Ishikawa (cell line): ENCODE measurements around the gene SNX22.

Experiments used
- CEBPB ChIP-seq: IDR thresholded peaks from 2 replicates; pipeline ENCODE4 v1.6.1; 2012
- CREB1 ChIP-seq: IDR thresholded peaks from 2 replicates; pipeline ENCODE4 v1.6.1; 2012; ENCODE audit warnings: low read depth
- EGR1 ChIP-seq: IDR thresholded peaks from 2 replicates; pipeline ENCODE4 v1.6.1; 2012
- EP300 ChIP-seq: IDR thresholded peaks from 2 replicates; pipeline ENCODE4 v1.6.1; 2012; ENCODE audit warnings: borderline replicate concordance
- FOXM1 ChIP-seq: IDR thresholded peaks from 2 replicates; pipeline ENCODE4 v1.6.1; 2012; ENCODE audit warnings: low read depth, borderline replicate concordance
- NFIC ChIP-seq: IDR thresholded peaks from 2 replicates; pipeline ENCODE4 v1.6.1; 2012
- RAD21 ChIP-seq: IDR thresholded peaks from 2 replicates; pipeline ENCODE4 v1.6.1; 2012; ENCODE audit warnings: low read depth
- TAF1 ChIP-seq: IDR thresholded peaks from 2 replicates; pipeline ENCODE4 v1.6.1; 2012; ENCODE audit warnings: low read depth, mild to moderate bottlenecking
- TCF12 ChIP-seq: IDR thresholded peaks from 2 replicates; pipeline ENCODE4 v1.6.1; 2012; ENCODE audit warnings: low read depth
- TEAD4 ChIP-seq: IDR thresholded peaks from 2 replicates; pipeline ENCODE4 v1.6.1; 2012
- USF1 ChIP-seq: IDR thresholded peaks from 2 replicates; pipeline ENCODE4 v1.6.1; 2012
- YY1 ChIP-seq: IDR thresholded peaks from 2 replicates; pipeline ENCODE4 v1.6.1; 2012; ENCODE audit warnings: low read depth
- ZBTB7A ChIP-seq: IDR thresholded peaks from 2 replicates; pipeline ENCODE4 v1.6.1; 2012; ENCODE audit warnings: low read depth
- TF ChIP-seq, protein P1 (sequence below): IDR thresholded peaks from 2 replicates; pipeline ENCODE4 v1.6.1; 2012
- TF ChIP-seq, protein P2 (sequence below): IDR thresholded peaks from 2 replicates; pipeline ENCODE4 v1.6.1; 2012; ENCODE audit warnings: low read depth, mild to moderate bottlenecking

The SNX22 gene

DNA sequence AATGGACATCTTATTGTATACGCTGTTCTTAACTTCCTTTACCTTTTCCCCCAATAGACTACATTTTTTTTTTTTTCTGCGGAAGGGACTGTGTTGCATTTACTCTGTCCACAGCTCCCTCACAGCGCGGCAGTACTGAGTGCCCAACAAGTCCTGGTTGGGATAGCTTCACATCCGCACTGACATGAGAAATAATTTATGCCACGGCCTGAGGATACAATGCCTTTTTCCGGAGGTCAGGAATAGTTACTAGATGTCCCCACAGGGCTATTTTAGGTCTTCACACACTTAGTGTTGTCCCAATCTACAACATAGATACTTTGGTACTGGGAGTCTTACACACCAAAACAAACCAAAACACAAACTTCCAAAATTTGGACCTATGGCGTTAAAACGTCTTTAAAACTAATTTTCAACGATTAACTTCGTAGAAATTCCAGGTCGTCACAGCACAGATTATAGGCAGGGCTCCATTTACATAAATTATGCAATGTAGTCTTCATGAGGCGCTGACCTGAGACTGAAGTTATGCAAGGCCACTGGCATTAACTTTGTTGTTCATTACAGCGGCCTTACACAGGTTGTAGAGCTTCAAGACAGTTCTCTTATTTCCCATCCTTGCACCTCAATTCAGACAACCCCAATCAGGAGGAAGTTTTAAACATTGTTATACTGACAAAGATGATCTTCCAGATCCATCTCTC lies 12.3 kb downstream of the SNX22 start:
- TF ChIP-seq CEBPB (peak; percentile 40; the same call in 1 of the 2 replicates), ZBTB7A (no peak), CREB1 (no peak), NFIC (no peak)

- TF ChIP-seq RAD21 (no peak), YY1 (no peak), CEBPB (no peak), TEAD4 (no peak), FOXM1 (no peak), TAF1 (no peak), CREB1 (no peak)
- TF ChIP-seq, protein P1, sequence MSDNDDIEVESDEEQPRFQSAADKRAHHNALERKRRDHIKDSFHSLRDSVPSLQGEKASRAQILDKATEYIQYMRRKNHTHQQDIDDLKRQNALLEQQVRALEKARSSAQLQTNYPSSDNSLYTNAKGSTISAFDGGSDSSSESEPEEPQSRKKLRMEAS = no peak
These were observed 12.9 kb downstream of the SNX22 start for GRCh38 chr15:64164436-64164835.

DNA sequence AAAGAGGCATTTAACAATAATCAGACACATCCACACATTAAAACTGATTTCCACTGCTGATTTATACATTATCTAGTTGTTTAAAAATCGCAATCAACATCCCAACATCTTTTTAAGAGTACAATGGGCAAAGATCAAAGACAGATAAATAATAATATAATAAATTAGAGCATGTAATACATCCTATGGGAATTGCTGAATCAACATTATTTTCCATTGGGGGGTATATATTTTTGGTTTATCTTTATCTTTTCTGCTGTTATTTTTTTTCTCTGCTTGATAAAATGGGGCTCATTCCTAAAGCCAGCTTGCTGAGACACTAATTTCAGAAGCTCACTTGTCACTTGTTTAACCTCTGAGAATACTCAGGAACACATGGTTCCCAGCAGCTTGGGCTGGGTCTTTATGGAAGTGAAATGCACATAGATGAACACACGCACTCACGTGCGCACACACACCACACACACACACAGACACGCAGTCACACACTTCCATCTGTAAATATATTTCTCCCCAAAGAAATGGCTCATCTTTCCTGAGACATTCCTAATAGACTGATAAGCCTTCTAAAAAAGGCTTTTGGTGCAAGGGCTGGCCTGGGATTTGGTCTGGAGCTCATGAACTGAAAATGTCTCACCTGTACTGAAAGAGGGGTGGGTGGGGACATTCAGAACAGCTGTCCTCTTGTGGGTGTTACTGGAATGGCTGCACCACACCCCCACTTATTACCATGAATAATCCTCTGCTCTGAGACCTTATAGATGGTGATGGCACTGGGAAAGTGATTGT lies 14.8 kb downstream of the SNX22 start:
- no peak for TF ChIP-seq ZBTB7A

DNA sequence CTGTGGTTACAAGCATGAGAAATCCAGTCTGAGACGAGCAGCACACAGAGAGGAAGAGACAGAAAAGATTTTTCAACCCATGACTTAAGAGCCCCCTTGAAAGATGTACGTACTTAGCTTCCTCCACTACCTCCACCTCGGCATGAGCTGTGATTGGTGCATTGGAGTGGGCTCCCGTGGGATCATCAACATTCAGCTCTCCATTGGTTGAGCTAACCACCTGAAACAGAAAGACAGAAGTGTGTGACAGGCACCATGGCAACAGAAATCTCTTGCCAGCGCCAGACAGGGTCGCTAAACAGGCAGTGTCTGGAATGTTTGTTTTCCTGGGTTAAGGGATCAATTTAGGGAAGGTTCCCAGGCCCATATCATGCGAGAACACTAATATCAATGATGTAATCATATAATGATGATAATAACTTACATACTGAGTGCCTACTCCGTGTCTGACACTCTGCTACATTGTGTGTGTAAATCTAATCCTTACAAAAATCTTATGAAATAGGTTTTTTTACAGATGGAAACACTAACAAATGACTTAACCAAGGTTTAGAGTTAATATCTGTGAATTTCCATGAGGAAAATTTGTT lies 28.8 kb downstream of the SNX22 start:
- no peak for TF ChIP-seq CEBPB
- TF ChIP-seq TAF1 = no peak
- TF ChIP-seq EGR1 = no peak
- TF ChIP-seq EP300 = no peak
- no peak for TF ChIP-seq TCF12
- TF ChIP-seq, protein P1 = no peak
- no peak for TF ChIP-seq RAD21
- TF ChIP-seq FOXM1 = no peak
- TF ChIP-seq TEAD4 = no peak
- no peak for TF ChIP-seq YY1
- TF ChIP-seq CREB1 = no peak
- TF ChIP-seq NFIC = no peak
- no peak for TF ChIP-seq USF1
- TF ChIP-seq ZBTB7A = no peak

DNA sequence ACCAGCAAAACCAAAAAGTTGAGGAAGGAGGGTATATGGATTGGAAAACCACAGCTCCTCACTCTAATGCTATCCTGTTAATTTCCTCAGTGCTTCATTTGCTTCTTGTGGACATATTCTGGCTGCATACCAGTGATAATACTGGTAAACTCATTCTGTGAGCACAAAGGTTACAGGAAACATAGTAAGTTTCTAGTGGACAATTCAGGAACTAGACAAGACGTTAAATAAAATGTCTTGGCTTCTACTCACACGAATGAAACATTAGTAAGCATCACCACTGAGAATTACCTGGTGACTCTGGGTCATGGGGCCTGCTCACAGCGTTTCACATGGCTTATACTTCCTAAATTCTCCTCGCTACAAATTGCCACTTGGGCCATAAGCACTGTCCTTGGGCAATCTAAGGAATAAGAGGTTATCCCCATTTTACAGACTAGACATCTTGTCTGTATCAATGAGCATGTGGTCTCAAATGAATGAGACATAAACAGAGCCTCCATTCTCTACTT lies 31.4 kb downstream of the SNX22 start:
- TF ChIP-seq CEBPB = no peak
- TF ChIP-seq ZBTB7A = no peak
- TF ChIP-seq EGR1 = no peak
- no peak for TF ChIP-seq FOXM1
- no peak for TF ChIP-seq RAD21
- no peak for TF ChIP-seq CREB1
- no peak for TF ChIP-seq TCF12
- no peak for TF ChIP-seq TAF1
- TF ChIP-seq, protein P1 = no peak
- no peak for TF ChIP-seq EP300
- TF ChIP-seq TEAD4 = no peak
- no peak for TF ChIP-seq USF1

- TF ChIP-seq TAF1 (no peak), YY1 (no peak), EGR1 (no peak), USF1 (no peak)
These were observed 33.8 kb downstream of the SNX22 start for GRCh38 chr15:64185146-64185911.

DNA sequence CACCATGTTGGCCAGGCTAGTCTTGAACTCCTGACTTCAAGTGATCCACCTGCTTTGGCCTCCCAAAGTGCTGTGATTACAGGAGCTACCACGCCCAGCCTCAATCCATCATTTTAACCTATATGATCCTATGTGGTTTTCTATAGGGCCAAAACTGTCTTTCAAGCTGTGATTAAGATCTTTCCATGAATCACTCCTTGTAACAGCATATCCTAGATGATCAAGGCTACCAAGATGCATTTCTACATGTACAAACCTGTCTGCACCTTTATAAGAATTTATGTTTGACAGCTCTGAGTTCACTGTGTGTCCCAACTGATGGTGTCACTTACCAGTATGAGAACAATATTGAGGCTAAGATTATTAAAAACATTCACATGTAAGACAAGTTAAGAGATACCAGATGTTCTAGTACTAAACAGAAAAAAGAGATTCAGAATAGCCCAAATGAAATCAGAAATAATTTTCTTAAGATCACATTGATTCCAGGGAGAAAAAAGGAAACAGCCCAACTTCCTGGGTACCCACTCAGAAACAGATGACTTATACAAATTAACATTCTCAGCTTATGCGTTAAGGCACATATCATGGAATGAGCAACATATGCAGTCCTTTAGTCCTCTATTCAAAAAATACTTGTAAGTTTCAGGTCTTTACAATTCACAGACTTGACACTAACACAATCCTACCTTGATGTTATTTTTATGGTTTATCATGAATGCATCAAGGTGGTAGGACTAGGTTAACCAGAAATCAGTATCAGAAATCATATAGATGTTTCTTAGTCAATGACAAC lies 36.1 kb downstream of the SNX22 start:
- TF ChIP-seq YY1 (no peak), TCF12 (no peak), TEAD4 (no peak), ZBTB7A (no peak), CEBPB (no peak), EP300 (no peak), NFIC (no peak), FOXM1 (no peak), EGR1 (no peak), USF1 (no peak)
- TF ChIP-seq, protein P1 = no peak
- TF ChIP-seq, protein P2, sequence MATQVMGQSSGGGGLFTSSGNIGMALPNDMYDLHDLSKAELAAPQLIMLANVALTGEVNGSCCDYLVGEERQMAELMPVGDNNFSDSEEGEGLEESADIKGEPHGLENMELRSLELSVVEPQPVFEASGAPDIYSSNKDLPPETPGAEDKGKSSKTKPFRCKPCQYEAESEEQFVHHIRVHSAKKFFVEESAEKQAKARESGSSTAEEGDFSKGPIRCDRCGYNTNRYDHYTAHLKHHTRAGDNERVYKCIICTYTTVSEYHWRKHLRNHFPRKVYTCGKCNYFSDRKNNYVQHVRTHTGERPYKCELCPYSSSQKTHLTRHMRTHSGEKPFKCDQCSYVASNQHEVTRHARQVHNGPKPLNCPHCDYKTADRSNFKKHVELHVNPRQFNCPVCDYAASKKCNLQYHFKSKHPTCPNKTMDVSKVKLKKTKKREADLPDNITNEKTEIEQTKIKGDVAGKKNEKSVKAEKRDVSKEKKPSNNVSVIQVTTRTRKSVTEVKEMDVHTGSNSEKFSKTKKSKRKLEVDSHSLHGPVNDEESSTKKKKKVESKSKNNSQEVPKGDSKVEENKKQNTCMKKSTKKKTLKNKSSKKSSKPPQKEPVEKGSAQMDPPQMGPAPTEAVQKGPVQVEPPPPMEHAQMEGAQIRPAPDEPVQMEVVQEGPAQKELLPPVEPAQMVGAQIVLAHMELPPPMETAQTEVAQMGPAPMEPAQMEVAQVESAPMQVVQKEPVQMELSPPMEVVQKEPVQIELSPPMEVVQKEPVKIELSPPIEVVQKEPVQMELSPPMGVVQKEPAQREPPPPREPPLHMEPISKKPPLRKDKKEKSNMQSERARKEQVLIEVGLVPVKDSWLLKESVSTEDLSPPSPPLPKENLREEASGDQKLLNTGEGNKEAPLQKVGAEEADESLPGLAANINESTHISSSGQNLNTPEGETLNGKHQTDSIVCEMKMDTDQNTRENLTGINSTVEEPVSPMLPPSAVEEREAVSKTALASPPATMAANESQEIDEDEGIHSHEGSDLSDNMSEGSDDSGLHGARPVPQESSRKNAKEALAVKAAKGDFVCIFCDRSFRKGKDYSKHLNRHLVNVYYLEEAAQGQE = no peak
